C4-2B (cell line): ENCODE measurements around the gene TGM2.

Source experiments
- CTCF ChIP-seq: fragments of 450-650 bp; conservative IDR thresholded peaks from 2 replicates; pipeline ENCODE4 v1.5.1; 2017; ENCODE audit warnings: mild to moderate bottlenecking
- ZFX ChIP-seq: fragments of 450-650 bp; IDR thresholded peaks from 2 replicates; pipeline ENCODE4 v1.6.1; 2017

- TF ChIP-seq CTCF (no peak), ZFX (no peak)
Observed at GRCh38 chr20:38094373-38094891, 70.6 kb downstream of the TGM2 start.
